GM18507 (cell line): ENCODE data around the gene CRYGB.
"Not testable (repeated sequence)": the region's sequence is repeated elsewhere in the genome, so short reads cannot be mapped to it uniquely, and the experiment has no call there.

ENCODE experiments used
- DNase-seq: peaks from one replicate; pipeline ENCODE4 v3.0.0; 2011; ENCODE audit warnings: low read depth; ENCODE audit not compliant: insufficient read length; ENCODE audit errors: extremely low spot score
- FAIRE-seq: peaks from 2 replicates; lab custom pipeline; 2011; peaks lifted over from hg19 to GRCh38; lab: Jason Lieb, UNC

The CRYGB gene

DNA sequence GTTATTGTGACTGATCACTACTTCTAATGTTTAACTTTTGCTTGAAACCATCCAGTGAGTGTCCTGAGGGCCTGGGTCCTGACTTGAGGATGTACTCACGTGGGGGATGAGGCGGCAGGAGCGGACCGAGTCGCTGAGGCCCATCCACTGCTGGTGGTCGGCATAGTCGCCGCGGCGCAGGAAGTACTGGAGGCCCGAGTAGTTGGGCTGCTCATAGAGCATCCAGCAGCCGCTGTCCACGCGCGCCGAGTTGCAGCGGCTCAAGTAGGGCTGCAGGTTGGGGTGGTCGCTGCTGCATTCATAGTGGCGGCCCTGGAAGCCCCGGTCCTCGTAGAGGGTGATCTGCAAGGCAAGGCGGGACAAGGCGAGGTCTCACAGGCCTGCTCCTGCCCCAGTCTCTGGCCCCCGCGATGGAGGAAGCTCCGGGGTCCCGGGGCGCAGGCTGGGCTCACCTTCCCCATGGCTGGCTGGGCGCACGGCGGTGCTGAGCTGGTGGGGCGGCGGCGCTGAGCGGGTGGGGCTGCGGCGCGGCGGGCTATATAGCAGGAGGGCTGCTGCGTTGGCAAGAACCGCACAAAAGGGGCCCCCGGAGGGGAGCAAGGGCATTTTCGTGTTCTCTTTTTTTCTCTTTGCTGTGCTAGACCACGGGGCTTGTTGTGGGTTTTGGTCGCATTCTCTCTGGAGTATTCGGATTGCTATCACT lies 21.8 kb downstream of the CRYGB start, which contains the start of gene CRYGD:
CRYGD (minus strand) TSS at position 512 of the 703 bp plus-strand sequence; CDS start at position 461, 51 bp downstream.
- not testable (repeated sequence) for FAIRE-seq, DNase-seq

GRCh38 chr2:208122248-208122647 lies 23.7 kb downstream of the CRYGB start:
- FAIRE-seq = no peak
- DNase-seq = no peak

- FAIRE-seq (no peak), DNase-seq (no peak)
Observed at GRCh38 chr2:208118918-208119317, 27.0 kb downstream of the CRYGB start.

DNA sequence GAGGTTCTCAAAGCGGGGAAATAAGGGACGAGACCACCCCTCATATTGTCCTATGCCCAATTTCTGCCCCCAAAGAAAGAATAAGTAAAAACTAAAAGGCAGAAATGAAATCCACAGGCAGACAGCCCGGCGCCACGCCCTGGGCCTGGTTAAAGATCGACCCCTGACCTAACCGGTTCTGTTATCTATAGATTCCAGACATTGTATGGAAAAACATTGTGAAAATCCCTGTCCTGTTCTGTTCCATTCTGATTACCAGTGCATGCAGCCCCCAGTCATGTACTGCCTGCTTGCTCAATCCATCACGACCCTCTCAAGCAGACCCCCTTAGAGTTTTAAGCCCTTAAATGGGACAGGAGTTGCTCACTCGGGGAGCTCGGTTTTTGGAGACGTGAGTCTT lies 28.6 kb downstream of the CRYGB start:
- not testable (repeated sequence) for DNase-seq, FAIRE-seq

- no peak for FAIRE-seq
- no peak for DNase-seq
Observed at GRCh38 chr2:208112969-208113368, 33.0 kb downstream of the CRYGB start.

GRCh38 chr2:208112273-208112745 lies 33.6 kb downstream of the CRYGB start:
- not testable (repeated sequence) for FAIRE-seq, DNase-seq

DNA sequence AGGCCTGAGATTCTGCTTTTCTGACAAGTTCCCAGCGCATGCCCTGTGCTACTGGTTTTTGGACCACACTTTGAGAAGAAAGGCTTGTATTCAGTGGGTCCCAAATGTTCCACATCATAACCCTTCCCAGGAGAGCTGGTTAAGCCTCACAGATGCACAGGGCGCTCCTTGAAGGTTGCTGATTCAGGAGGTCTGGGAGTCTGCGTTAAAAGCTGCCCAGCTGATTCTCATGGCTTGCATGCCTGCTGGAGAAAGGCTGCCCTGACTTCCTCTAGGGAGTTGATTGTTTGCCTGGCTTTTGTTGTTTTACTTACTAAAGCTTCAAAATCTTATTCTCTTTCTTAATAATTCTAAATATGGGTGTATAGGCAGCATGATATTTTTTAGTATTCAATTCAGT lies 42.3 kb downstream of the CRYGB start:
- DNase-seq (no peak), FAIRE-seq (no peak)

DNA sequence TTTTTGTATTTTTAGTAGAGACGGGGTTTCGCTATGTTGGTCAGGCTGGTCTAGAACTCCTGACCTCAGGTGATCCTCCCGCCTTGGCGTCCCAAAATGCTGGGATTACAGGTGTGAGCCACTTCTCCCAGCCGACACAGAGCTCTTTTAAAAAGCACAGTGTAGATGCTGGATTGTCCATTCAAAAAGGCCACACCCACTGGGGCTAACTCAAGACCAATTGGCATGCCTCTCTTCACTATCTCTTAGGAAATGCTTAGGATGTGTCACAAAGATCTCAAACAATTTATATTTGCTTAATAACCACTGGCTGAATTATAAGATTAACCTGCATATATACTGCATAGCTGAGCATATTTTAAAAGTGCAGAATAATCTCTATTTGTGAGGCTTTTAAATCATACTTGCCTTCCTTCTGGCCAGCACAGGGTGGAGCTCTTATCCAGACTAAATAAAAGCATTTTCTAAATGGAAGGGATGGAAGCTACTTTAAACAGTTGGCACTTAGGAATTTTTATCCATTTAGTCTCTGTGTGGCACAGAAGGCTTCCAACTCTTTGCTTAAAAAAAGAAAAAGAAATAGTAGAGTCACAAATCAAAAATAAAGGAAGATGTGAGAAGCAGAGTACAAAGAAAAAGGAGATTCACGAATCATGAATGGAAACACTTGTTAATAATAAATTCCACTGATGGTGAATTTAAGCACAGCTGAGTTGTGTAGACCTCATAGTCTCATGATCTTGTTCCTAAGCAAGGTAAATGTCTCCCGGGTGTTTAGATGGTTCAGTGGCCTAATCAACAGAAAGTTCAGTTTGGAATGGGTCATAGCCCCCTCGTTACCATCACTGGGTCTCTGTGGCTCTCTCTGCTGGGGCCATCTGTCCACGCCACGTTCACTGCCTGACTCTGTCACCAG lies 44.0 kb downstream of the CRYGB start:
- FAIRE-seq (no peak), DNase-seq (no peak)

GRCh38 chr2:208099682-208100470 lies 46.1 kb downstream of the CRYGB start:
- no peak for FAIRE-seq
- DNase-seq = no peak

DNA sequence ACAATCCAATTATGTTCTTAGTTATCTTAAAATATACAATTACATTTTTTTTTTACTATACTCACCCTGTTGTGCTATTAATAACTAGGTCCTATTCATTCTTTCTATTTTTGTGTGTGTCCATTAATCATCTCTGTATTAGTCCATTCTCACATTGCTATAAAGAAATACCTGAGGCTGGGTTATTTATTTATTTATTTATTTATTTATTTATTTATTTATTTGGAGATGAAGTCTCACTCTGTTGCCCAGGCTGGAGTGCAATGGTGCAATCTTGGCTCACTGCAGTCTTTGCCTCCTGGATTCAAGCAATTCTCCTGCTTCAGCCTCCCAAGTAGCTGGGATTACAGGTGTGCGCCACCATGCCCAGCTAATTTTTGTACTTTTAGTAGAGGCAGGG lies 47.3 kb downstream of the CRYGB start:
- not testable (repeated sequence) for FAIRE-seq, DNase-seq

GRCh38 chr2:208098267-208098666 lies 47.7 kb downstream of the CRYGB start:
- DNase-seq = no peak
- FAIRE-seq = no peak

- no peak for FAIRE-seq
- DNase-seq = no peak
Observed at GRCh38 chr2:208097801-208098200, 48.2 kb downstream of the CRYGB start.

DNA sequence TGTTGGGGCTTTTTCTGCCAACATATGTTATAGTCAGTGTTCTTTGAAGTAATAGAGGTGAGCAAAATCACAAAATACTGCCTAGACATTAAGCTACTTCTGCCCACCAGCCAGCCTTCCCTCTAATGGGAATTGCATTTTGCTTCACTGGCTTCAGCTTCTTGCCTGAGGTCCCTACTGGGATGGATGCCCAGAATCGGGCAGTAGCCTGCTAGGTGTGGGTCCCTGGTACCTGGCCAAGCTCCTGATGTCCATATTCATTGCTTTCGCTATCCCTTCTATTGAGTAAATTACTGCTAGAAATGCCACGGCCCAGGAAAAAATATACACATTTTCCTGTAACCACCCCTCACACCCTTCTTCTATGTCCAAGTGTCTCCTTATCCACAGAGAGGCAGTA lies 48.6 kb downstream of the CRYGB start:
- FAIRE-seq (no peak), DNase-seq (no peak)

DNA sequence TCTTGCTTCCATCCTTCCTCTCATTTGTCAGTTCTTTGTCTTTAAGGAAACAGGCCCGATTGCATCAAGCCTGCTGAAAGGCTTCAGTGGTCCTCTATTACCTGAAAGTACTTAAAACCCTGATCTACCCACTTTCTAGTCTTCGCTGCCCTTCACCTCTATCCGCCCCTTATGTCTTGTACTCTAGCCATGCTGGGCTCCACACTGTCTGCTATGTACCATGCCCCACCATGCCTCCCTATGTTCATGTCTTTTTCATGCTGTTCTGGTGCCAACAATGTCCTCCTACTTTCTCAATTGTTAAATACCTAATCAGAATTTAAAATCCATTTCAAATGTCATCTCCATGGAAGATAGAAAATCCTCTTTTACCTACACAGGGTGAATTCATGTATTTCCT lies 49.9 kb downstream of the CRYGB start:
- FAIRE-seq (no peak), DNase-seq (no peak)

DNA sequence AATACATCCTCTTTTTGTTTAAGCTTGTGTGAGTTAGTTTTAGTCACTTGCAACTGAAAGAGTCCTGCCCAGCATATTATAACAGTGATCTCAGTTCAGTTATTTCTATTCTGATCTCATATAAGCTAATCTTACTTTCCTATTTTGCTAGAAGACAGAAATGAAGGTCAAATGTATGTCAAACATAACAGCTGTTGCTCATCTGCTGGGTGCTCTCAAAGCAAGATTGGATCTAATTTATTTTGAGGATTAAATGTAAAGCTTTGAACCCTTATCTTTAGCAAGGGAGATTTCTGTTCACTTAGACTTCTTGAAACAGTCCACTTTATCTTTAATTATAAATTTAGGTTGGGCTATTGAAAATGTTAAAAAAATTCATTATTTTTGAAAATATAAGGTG lies 52.8 kb downstream of the CRYGB start:
- DNase-seq (no peak), FAIRE-seq (no peak)
